Spinal cord (tissue), 10 donors: ENCODE results near the gene OFD1. TPM values are rescaled to one million over a fixed set of nuclear protein-coding genes. Genes with fewer than 3 reads are reported as not detected.

Experiments
- DNase-seq, 6 donors: peaks; one replicate each; pipeline versions ENCODE4 v3.0.0 to v3.0.0-alpha.2; 2013 to 2015; ENCODE audit warnings: low spot score in 6 of 6, low read depth in 4 of 6
- H3K27ac ChIP-seq: one replicate; pipeline ENCODE4 v1.5.1; 2013; ENCODE audit warnings: low read depth, low read length, control low read depth
- H3K27me3 ChIP-seq: one replicate; pipeline ENCODE4 v1.6.1; 2013; ENCODE audit warnings: low read length; ENCODE audit not compliant: control insufficient read depth, insufficient read depth
- H3K36me3 ChIP-seq: one replicate; pipeline ENCODE4 v1.6.1; 2013; ENCODE audit warnings: low read length; ENCODE audit not compliant: control insufficient read depth, insufficient read depth
- H3K4me1 ChIP-seq: one replicate; pipeline ENCODE4 v1.6.1; 2013; ENCODE audit warnings: low read length; ENCODE audit not compliant: control insufficient read depth, insufficient read depth
- H3K4me3 ChIP-seq: one replicate; pipeline ENCODE4 v1.5.1; 2013; ENCODE audit warnings: low read depth, low read length, control low read depth
- H3K9me3 ChIP-seq: one replicate; pipeline ENCODE4 v1.6.1; 2013; ENCODE audit warnings: low read length; ENCODE audit not compliant: control insufficient read depth, insufficient read depth
- WGBS: methylation state at CpG from one replicate; pipeline ENCODE4 v1.1.5; 2013; ENCODE audit warnings: missing lambda C conversion rate; ENCODE audit not compliant: insufficient coverage; 5-methylcytosine and 5-hydroxymethylcytosine counted together
- polyA plus RNA-seq, 2 donors: library from polyadenylated mRNA; unstranded; fragments of 120-200 nt; gene quantifications; one replicate each; pipeline ENCODE4 v1.2.1, GENCODE V29; 2013; ENCODE audit not compliant: insufficient read length in 2 of 2
- total RNA-seq, 2 donors: library from RNA; depleted of rRNA in 1 of 2; stranded (reverse); fragments of 120-200 nt in 1 of 2; fragments of >200 nt in 1 of 2; gene quantifications; one replicate each; pipeline versions ENCODE4 v1.2.3 to v1.2.4, GENCODE V29; 2013 to 2014
- donor health status: healthy.

The OFD1 gene
- total and polyA plus RNA-seq, 4 donors, result 20.3 to 30.6 (median 29.3) TPM

DNA sequence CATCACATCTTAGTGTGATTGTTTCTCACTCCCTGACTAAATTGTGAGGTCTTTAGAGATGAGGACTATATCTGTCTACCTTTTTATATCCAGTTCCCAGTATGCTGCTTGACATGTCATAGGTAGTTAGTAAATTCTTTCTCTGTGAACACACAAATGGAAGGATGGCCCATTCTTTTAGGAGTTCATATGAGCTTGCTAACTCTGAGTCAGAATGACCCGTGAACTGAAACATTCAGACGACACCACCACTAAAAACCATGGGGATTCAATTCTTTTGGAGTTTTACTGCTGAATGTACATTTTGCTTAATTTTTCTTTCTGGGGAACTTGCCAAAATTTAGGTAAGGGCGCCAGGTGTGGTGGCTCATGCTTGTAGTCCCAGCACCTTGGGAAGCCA is 13.9 kb downstream of the OFD1 start:
- Histone ChIP-seq H3K27me3 (peaks cover 4% of the 10 kb centered on the region), H3K27ac (no peak overlapping the region), H3K9me3 (no peaks in the 10 kb centered on the region), H3K4me1 (no peaks in the 10 kb centered on the region), H3K4me3 (no peak overlapping the region), H3K36me3 (peaks cover 8% of the 10 kb centered on the region)
- WGBS, result 100% methylated on average over 1 of the region's 3 CpGs
- DNase-seq, result no peak

GRCh38 chrX:13750204-13750603 is 15.7 kb downstream of the OFD1 start:
- Histone ChIP-seq H3K9me3 (no peaks in the 10 kb centered on the region), H3K36me3 (peaks cover 8% of the 10 kb centered on the region), H3K27me3 (peaks cover 2% of the 10 kb centered on the region), H3K4me1 (no peaks in the 10 kb centered on the region), H3K27ac (no peak overlapping the region), H3K4me3 (no peak overlapping the region)
- peak in 2 of 6 donors; percentile 46 to 81 for DNase-seq

- DNase-seq, result no peak
- no peaks in the 10 kb centered on the region for H3K4me1 ChIP-seq
- peaks cover 8% of the 10 kb centered on the region for H3K36me3 ChIP-seq
- H3K27ac ChIP-seq, result no peak overlapping the region
- H3K4me3 ChIP-seq, result no peak overlapping the region
- peaks cover 2% of the 10 kb centered on the region for H3K27me3 ChIP-seq
- H3K9me3 ChIP-seq, result no peaks in the 10 kb centered on the region
Measured at GRCh38 chrX:13750812-13751211, 16.3 kb downstream of the OFD1 start.

- no peaks in the 10 kb centered on the region for H3K9me3 ChIP-seq
- H3K4me3 ChIP-seq, result no peak overlapping the region
- no peak for DNase-seq
- H3K27ac ChIP-seq, result no peak overlapping the region
- WGBS, result no CpG with 5 or more reads among the region's 3 CpGs
- H3K27me3 ChIP-seq, result peaks cover 2% of the 10 kb centered on the region
- H3K4me1 ChIP-seq, result no peaks in the 10 kb centered on the region
- peaks cover 9% of the 10 kb centered on the region for H3K36me3 ChIP-seq
Measured at GRCh38 chrX:13752141-13752540, 17.6 kb downstream of the OFD1 start.

DNA sequence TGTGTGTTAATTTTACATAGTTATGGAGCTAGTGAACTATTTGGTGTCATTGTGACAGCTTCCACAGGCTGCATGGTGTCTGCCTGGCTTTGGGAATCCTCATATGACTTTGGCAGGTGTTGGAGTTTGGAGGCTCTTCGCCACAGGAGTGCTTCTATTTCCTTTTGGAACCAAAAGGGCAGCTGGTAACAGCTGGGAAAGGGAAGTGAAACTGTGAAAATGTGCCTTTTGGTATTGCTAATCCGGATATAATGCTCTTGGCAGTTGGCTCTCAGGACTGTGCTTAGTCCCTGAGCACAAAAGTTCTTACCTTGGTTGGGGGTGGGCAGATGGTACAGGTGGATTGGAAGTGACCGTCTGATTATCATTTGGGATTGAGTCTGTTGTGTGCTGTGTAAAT is 18.1 kb downstream of the OFD1 start:
- Histone ChIP-seq H3K27me3 (peaks cover 2% of the 10 kb centered on the region), H3K9me3 (no peaks in the 10 kb centered on the region), H3K36me3 (peaks cover 9% of the 10 kb centered on the region), H3K4me3 (no peak overlapping the region), H3K4me1 (no peaks in the 10 kb centered on the region), H3K27ac (no peak overlapping the region)
- DNase-seq, result no peak
- WGBS, result 74% methylated on average over 3 of the region's 3 CpGs

DNA sequence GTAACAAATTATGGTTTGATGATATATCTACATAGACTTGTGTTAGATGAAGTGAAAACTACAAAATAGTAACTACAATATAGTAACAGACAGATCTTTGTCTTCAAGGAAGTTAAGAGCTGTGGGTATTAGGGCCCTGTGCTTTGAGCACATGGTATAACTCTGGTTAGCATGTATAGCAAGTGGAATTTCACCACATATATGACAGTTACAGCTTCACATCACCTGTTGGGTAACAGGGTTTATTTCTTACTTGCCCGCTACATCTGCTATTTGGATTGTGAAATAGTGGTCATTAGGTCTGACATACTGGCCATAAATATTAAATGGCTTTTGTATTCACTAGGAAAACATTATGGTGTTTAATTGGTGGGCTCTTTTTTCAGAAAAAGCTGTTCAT is 20.2 kb downstream of the OFD1 start:
- no peak overlapping the region for H3K4me3 ChIP-seq
- H3K27me3 ChIP-seq, result peaks cover 2% of the 10 kb centered on the region
- H3K27ac ChIP-seq, result no peak overlapping the region
- peaks cover 8% of the 10 kb centered on the region for H3K36me3 ChIP-seq
- no peaks in the 10 kb centered on the region for H3K4me1 ChIP-seq
- no peaks in the 10 kb centered on the region for H3K9me3 ChIP-seq
- DNase-seq, result no peak
- no CpG with 5 or more reads among the region's 1 CpG for WGBS

DNA sequence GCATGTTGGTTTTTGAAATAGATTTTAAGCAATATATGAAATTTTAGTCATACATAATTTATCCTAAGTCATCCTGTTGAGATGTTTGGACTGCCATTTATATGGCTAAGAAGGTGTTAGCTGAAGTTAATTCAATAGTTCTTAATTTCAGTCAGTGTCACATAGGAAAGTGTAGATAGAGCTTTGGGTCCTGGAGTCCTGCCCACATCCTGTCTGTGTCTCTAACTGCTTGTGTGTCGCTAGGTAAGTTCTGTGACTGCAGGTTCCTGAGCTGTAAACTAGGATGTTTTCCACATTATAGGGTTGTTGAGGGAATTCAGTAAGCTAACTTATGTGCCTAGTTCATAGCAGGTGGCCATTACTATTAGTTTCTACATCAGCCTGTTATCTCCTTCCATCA is 20.7 kb downstream of the OFD1 start:
- no peaks in the 10 kb centered on the region for H3K4me1 ChIP-seq
- H3K27me3 ChIP-seq, result peaks cover 2% of the 10 kb centered on the region
- DNase-seq, result no peak
- peaks cover 8% of the 10 kb centered on the region for H3K36me3 ChIP-seq
- no peak overlapping the region for H3K27ac ChIP-seq
- 78% methylated on average over 1 of the region's 1 CpG for WGBS
- H3K9me3 ChIP-seq, result no peaks in the 10 kb centered on the region
- H3K4me3 ChIP-seq, result no peak overlapping the region

DNA sequence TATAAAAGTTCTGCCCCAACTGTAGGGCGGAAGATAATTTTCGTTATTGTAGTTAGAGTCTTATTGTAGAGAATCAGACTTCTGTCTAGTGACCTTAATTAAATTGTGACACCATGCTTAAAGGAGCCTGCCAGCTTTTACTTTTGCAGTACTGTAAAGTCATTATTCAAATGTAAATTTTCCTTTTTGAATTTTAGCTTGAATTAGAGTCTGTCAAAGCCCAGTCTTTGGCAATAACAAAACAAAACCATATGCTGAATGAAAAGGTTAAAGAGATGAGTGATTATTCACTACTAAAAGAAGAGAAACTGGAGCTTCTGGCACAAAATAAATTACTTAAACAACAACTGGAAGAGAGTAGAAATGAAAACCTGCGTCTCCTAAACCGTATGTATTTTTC is 21.8 kb downstream of the OFD1 start:
- DNase-seq, result no peak
- Histone ChIP-seq H3K9me3 (no peaks in the 10 kb centered on the region), H3K27ac (no peak overlapping the region), H3K4me1 (no peaks in the 10 kb centered on the region), H3K36me3 (peaks cover 15% of the 10 kb centered on the region), H3K27me3 (no peaks in the 10 kb centered on the region), H3K4me3 (no peak overlapping the region)
- WGBS, result 83% methylated on average over 1 of the region's 4 CpGs

DNA sequence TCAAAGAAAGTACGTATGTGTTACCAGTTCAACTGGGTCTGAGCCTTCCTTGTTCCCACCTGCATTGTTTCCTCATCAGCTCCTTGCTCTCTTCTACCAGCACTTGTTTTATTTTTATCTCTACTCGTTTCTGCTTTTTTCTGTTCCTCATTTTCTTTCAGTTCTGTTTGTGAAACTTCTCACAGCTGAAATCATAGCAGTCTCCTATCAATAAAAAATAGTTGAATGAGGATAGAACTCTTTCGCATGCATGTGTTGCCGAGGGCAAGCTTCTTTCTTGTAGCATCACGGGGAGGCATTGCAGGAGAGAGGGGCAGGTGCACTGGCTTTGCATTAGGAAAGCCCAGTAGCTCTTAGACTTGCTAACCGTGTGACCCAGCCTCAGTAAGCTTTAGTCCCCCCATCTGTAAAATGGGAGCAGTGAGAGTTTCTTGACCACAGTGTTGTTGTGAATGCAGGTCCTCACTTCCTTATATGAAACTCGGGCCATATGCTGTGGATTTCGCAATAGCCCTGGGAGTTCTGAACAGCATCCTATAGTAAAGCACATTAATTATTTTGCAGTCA is 24.7 kb downstream of the OFD1 start:
- DNase-seq, result no peak
- no peak overlapping the region for H3K27ac ChIP-seq
- H3K4me3 ChIP-seq, result no peak overlapping the region
- no peaks in the 10 kb centered on the region for H3K9me3 ChIP-seq
- WGBS, result 92% methylated on average over 5 of the region's 8 CpGs
- H3K36me3 ChIP-seq, result peaks cover 15% of the 10 kb centered on the region
- H3K27me3 ChIP-seq, result peaks cover 3% of the 10 kb centered on the region
- H3K4me1 ChIP-seq, result peaks cover 4% of the 10 kb centered on the region

- Histone ChIP-seq H3K4me1 (peaks cover 10% of the 10 kb centered on the region), H3K36me3 (peaks cover 15% of the 10 kb centered on the region), H3K27ac (no peak overlapping the region), H3K9me3 (no peaks in the 10 kb centered on the region), H3K4me3 (no peak overlapping the region), H3K27me3 (peaks cover 3% of the 10 kb centered on the region)
- DNase-seq, result no peak
- WGBS, result 86% methylated on average over 9 of the region's 13 CpGs
Measured at GRCh38 chrX:13760426-13760825, 25.9 kb downstream of the OFD1 start.
